OCI-LY3 (cell line): ENCODE measurements around the gene TANGO2.

Experiments
- H2AFZ ChIP-seq: fragments of 200-600, 300-600 bp; shearing (Covaris generic); 2 replicates; pipeline ENCODE4 v1.6.0; 2014; ENCODE audit warnings: antibody characterized with exemption, low read depth, low read length
- H3K27ac ChIP-seq: fragments of 200-600, 300-600 bp; sonication (generic); 2 replicates; pipeline ENCODE4 v1.5.1; 2014; ENCODE audit warnings: mild to moderate bottlenecking, low read length, moderate library complexity, mixed read lengths
- H3K27me3 ChIP-seq: fragments of 200-600, 300-600 bp; sonication (generic); 2 replicates; pipeline ENCODE4 v1.6.1; 2014; ENCODE audit warnings: low read depth, low read length, mixed read lengths
- H3K36me3 ChIP-seq: fragments of 200-600, 300-600 bp; sonication (generic); replicated peaks from 2 replicates; pipeline ENCODE3; 2014; ENCODE audit warnings: low read depth, low read length, mixed read lengths
- H3K4me1 ChIP-seq: fragments of 300-600, 200-600 bp; sonication (generic); 2 replicates; pipeline ENCODE4 v1.6.1; 2014; ENCODE audit warnings: low read length, mixed read lengths
- H3K4me2 ChIP-seq: fragments of 200-600, 300-600 bp; sonication (generic); 2 replicates; pipeline ENCODE4 v1.6.1; 2014; ENCODE audit warnings: low read length, mixed read lengths
- H3K4me3 ChIP-seq: fragments of 300-600, 200-600 bp; sonication (generic); 2 replicates; pipeline ENCODE4 v1.5.1; 2014; ENCODE audit warnings: antibody characterized with exemption, mild to moderate bottlenecking, low read length, moderate library complexity
- H3K79me2 ChIP-seq: fragments of 300-600, 200-600 bp; shearing (Covaris generic); 2 replicates; pipeline ENCODE4 v1.6.1; 2014; ENCODE audit warnings: mild to moderate bottlenecking, low read length, mixed read lengths
- H3K9ac ChIP-seq: fragments of 300-600, 200-600 bp; shearing (Covaris generic); 2 replicates; pipeline ENCODE4 v1.6.0; 2014; ENCODE audit warnings: mild to moderate bottlenecking, low read length, moderate library complexity
- H3K9me3 ChIP-seq: fragments of 200-600, 300-600 bp; shearing (Covaris generic); 2 replicates; pipeline ENCODE4 v1.6.1; 2014; ENCODE audit warnings: low read length, mixed read lengths; ENCODE audit not compliant: insufficient read depth
- H4K20me1 ChIP-seq: fragments of 200-600, 300-600 bp; sonication (generic); 2 replicates; pipeline ENCODE4 v1.6.1; 2016; ENCODE audit warnings: low read length, mixed read lengths; ENCODE audit not compliant: insufficient read depth
- CTCF ChIP-seq: fragments of 200-600, 300-600 bp; sonication (generic); IDR thresholded peaks from 2 replicates; pipeline ENCODE4 v1.5.1; 2014; ENCODE audit warnings: antibody characterized with exemption, low read length, low read depth
- EZH2phosphoT487 ChIP-seq: fragments of 200-600 bp; shearing (Covaris generic); IDR thresholded peaks from 2 replicates; pipeline ENCODE4 v1.6.1; 2018; ENCODE audit warnings: antibody characterized with exemption, mixed run types, low read depth

TANGO2 gene

GRCh38 chr22:20087319-20088262, 66.7 kb downstream of the TANGO2 start:
- no peak overlapping the region for H3K4me2 ChIP-seq
- H3K27me3 ChIP-seq: no peaks in the 10 kb centered on the region
- H3K79me2 ChIP-seq: peaks cover 36% of the 10 kb centered on the region
- H3K4me3 ChIP-seq: no peak overlapping the region
- H3K9ac ChIP-seq: no peak overlapping the region
- no peaks in the 10 kb centered on the region for H3K4me1 ChIP-seq
- peaks cover 62% of the 10 kb centered on the region for H3K36me3 ChIP-seq
- H4K20me1 ChIP-seq: peaks cover 25% of the 10 kb centered on the region
- H3K27ac ChIP-seq: no peak overlapping the region
- TF ChIP-seq CTCF (no peak), EZH2phosphoT487 (no peak)
- H2AFZ ChIP-seq: no peak overlapping the region
- no peaks in the 10 kb centered on the region for H3K9me3 ChIP-seq

DNA sequence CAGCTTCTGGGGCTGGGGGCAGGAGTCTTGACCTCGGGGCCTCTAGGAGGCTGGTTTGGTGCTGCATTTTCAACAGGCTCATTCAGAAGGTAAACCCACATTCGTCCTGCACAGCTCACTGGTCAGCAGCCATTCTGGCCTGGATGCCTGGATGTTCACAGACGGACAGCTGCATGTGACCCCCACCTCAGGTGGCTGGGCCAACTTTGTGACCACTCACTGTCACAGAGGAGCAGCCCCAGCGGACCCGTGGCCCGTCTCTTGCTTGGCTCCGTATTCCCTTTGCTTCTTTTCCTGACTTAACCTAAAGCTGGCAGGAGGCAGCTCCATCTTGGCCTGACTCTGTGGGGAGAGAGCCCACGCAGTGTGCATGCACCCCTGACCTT, 67.3 kb downstream of the TANGO2 start:
- Histone ChIP-seq H3K9ac (no peak overlapping the region), H3K79me2 (peaks cover 30% of the 10 kb centered on the region), H4K20me1 (peaks cover 19% of the 10 kb centered on the region)

GRCh38 chr22:20089226-20089976, 68.5 kb downstream of the TANGO2 start:
- Histone ChIP-seq H3K9me3 (no peaks in the 10 kb centered on the region), H3K4me1 (no peaks in the 10 kb centered on the region), H3K4me3 (no peak overlapping the region), H3K9ac (no peak overlapping the region), H3K27me3 (no peaks in the 10 kb centered on the region), H3K36me3 (peaks cover 74% of the 10 kb centered on the region), H4K20me1 (peaks cover 8% of the 10 kb centered on the region), H2AFZ (no peak overlapping the region), H3K27ac (no peak overlapping the region), H3K79me2 (peaks cover 18% of the 10 kb centered on the region), H3K4me2 (no peak overlapping the region)
- TF ChIP-seq EZH2phosphoT487 (no peak), CTCF (no peak)

More for the DNA sequence above, 67.3 kb downstream of the TANGO2 start:
- no peak overlapping the region for H2AFZ ChIP-seq
- H3K9me3 ChIP-seq: no peaks in the 10 kb centered on the region
- no peak overlapping the region for H3K4me2 ChIP-seq
- H3K27ac ChIP-seq: no peak overlapping the region
- H3K4me3 ChIP-seq: no peak overlapping the region
- peaks cover 64% of the 10 kb centered on the region for H3K36me3 ChIP-seq
- TF ChIP-seq EZH2phosphoT487 (no peak), CTCF (no peak)
- H3K4me1 ChIP-seq: no peaks in the 10 kb centered on the region
- H3K27me3 ChIP-seq: no peaks in the 10 kb centered on the region
